Stomach (tissue), 9 donors: ENCODE measurements around the gene KRT86. TPM values are rescaled to one million over a fixed set of nuclear protein-coding genes. Genes with fewer than 3 reads are reported as not detected.

Experiments
- DNase-seq, 2 donors: peaks; one replicate each; pipeline versions ENCODE4 v3.0.0 to v3.0.0-alpha.2; 2013 to 2019
- H3K27ac ChIP-seq, 5 donors: fragments of 200-600 bp in 4 of 5; sonication (generic) in 4 of 5; one replicate each; pipeline ENCODE4 v1.5.1; 2013 to 2019; ENCODE audit warnings: mild to moderate bottlenecking in 1 of 5, moderate library complexity in 1 of 5
- H3K27me3 ChIP-seq, 3 donors: fragments of 200-600 bp; sonication (generic); one replicate each; pipeline ENCODE4 v1.5.1; 2017 to 2019; ENCODE audit warnings: mixed run types in 1 of 3
- H3K36me3 ChIP-seq, 4 donors: fragments of 200-600 bp; sonication (generic); 1 replicate in 3 of 4; 2 replicates in 1 of 4; pipeline ENCODE4 v1.5.1; 2016 to 2019
- H3K4me1 ChIP-seq, 4 donors: fragments of 200-600 bp; sonication (generic); one replicate each; pipeline ENCODE4 v1.5.1; 2016 to 2019
- H3K4me3 ChIP-seq, 4 donors: fragments of 200-600 bp; sonication (generic) in 3 of 4; one replicate each; pipeline ENCODE4 v1.5.1; 2016 to 2019; ENCODE audit warnings: mild to moderate bottlenecking in 1 of 4
- H3K9me3 ChIP-seq, 4 donors: fragments of 200-600 bp; sonication (generic); one replicate each; pipeline ENCODE4 v1.5.1; 2016 to 2019
- CTCF ChIP-seq, 7 experiments: fragments of 450-650 bp in 4 of 7; fragments of 200-600 bp in 3 of 7; sonication (generic) in 3 of 7; IDR thresholded peaks; one replicate each; pipeline ENCODE4 v1.5.1; 2016 to 2019; ENCODE audit warnings: antibody characterized with exemption in 7 of 7, control low read depth in 2 of 7, mild to moderate bottlenecking in 1 of 7
- EP300 ChIP-seq: sonication (generic); formaldehyde crosslinking; IDR thresholded peaks from one replicate; pipeline ENCODE4 v1.6.1; 2017; ENCODE audit warnings: antibody characterized with exemption
- POLR2A ChIP-seq, 4 donors: fragments of 450-650 bp; IDR thresholded peaks; one replicate each; pipeline ENCODE4 v1.6.1; 2016; ENCODE audit warnings: antibody characterized with exemption in 4 of 4, control low read depth in 2 of 4, mild to moderate bottlenecking in 1 of 4, moderate library complexity in 1 of 4
- POLR2AphosphoS5 ChIP-seq, 3 donors: sonication (generic); formaldehyde crosslinking; IDR thresholded peaks; one replicate each; pipeline ENCODE4 v1.6.1; 2016; ENCODE audit warnings: antibody characterized with exemption in 3 of 3
- whole genome bisulfite sequencing, 5 donors: extraction: QIAGEN DNeasy Blood & Tissue Kit in 3 of 5; methylation state at CpG; one replicate each; pipeline versions ENCODE4 v1.1.5 to v1.1.7; 2013 to 2018; 5-methylcytosine and 5-hydroxymethylcytosine counted together
- intact Hi-C: fragments of 100-400 bp; cut with DNase I; formaldehyde crosslinking; loops from one replicate; pipeline ENCODE4 v1.15.1; 2023; ENCODE audit warnings: low total_unique reads
- polyA plus RNA-seq, 3 donors: library from polyadenylated mRNA; stranded (reverse); fragments of 200-250 nt; gene quantifications; one replicate each; pipeline ENCODE4 v1.2.3, GENCODE V29; 2013
- total RNA-seq, 5 donors: library from RNA; depleted of rRNA; stranded (reverse); fragments of >200 nt; gene quantifications; one replicate each; pipeline versions ENCODE4 v1.1.0 to v1.2.3, GENCODE V29; 2014 to 2016
- donor health status: healthy with polysubstance abuse.
- donor health status: Bipolar disorder and iron deficiency.
- donor health status: healthy.

Gene KRT86
- total and polyA plus RNA-seq, 8 donors = not detected

DNA sequence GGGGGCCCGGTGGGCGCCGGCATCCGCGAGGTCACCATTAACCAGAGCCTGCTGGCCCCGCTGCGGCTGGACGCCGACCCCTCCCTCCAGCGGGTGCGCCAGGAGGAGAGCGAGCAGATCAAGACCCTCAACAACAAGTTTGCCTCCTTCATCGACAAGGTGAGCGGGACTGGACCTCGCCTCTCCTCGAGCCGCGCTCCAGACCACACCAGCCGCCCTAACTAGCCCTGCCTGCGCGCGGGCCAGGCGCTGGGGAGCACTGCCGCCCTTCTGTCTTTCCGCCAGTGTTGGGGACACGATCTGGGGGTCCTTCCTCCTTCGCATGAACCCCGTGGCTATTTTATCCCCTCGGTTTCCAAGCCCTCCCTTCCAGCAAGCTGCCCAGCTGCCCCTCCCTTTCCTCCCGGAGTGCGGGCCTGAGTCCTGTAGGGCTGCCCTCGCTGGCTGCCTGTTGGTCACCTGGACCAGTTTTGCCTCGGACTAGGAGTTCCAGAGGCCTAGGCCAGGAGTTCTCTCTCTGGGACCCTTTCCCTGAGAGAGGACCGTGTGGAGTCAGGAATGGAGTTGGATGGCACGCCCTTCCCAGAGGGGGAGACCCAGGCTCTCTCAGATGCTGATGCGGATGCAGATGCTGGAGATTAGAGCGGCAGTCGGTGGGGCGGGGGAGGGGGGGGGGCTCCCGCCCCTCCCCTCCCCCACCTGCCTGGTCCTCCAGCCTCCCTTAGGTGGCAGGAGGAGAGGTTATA, 40.8 kb upstream of the KRT86 start:
- H3K9me3 ChIP-seq = no peaks in the 10 kb centered on the region
- intact Hi-C loops = no loop called here
- 43 to 49% (median 47%) methylated on average over 17 to 40 of the region's 40 CpGs for WGBS, 5 donors
- H3K4me3 ChIP-seq = peak overlapping the region; percentile 19 to 37 (median 23)
- peaks cover 0 to 49% (median 20%) of the 10 kb centered on the region in 3 donors for H3K27me3 ChIP-seq
- peak overlapping the region in 2 of 5 donors; percentile 47 to 66 for H3K27ac ChIP-seq
- peaks cover 17 to 53% (median 42%) of the 10 kb centered on the region in 4 donors for H3K4me1 ChIP-seq
- no peaks in the 10 kb centered on the region for H3K36me3 ChIP-seq
- TF ChIP-seq POLR2AphosphoS5 (IDR thresholded peaks at IDR 0.05) = no peak
- TF ChIP-seq POLR2A (IDR thresholded peaks at IDR 0.05) = no peak
- TF ChIP-seq EP300 = no peak
- TF ChIP-seq CTCF (IDR thresholded peaks at IDR 0.05) = no peak
- DNase-seq = no peak

DNA sequence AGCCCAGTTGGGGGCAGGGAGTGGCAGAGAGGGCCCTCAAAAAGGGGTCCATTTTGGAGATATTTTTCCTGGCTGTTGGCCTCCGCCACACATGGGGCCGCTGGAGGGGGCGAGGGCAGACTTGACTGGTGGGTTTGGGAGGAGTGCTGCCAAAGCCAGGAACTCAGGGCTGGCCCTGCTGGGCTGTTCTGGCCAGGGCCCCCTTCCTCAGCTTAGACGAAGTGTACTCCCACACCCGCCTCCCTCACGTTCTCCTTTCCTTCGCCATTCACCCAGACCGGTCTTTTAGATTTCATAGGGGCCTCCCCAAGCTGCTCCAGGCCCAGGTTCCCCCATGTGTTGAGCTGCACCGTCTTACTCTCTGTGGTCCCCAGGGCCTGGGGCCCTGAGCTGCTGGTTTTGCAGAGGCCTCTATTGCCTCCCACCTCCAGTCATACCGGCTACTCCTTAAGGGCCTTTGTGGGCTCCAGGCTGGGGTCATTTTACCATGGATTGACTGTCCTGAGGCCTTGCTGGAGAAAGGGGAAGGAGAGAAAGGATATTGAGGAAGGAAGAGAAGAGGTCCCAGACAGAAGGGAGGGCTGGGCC, 40.1 kb upstream of the KRT86 start:
- Histone ChIP-seq H3K4me3 (peak overlapping the region in 3 of 4 donors; percentile 19 to 37 (median 27)), H3K27ac (peak overlapping the region in 2 of 5 donors; percentile 7 to 70), H3K4me1 (peaks cover 17 to 53% (median 44%) of the 10 kb centered on the region in 4 donors), H3K36me3 (no peaks in the 10 kb centered on the region), H3K27me3 (peaks cover 0 to 43% (median 20%) of the 10 kb centered on the region in 3 donors), H3K9me3 (no peaks in the 10 kb centered on the region)
- TF ChIP-seq EP300 = no peak
- no peak for TF ChIP-seq CTCF (IDR thresholded peaks at IDR 0.05)
- TF ChIP-seq POLR2AphosphoS5 (IDR thresholded peaks at IDR 0.05) = no peak
- TF ChIP-seq POLR2A (IDR thresholded peaks at IDR 0.05) = no peak
- intact Hi-C loops = no loop called here
- DNase-seq = no peak
- 83 to 94% (median 90%) methylated on average over 10 of the region's 10 CpGs for WGBS, 5 donors

- TF ChIP-seq EP300 (no peak), CTCF (IDR thresholded peaks at IDR 0.05) (no peak), POLR2AphosphoS5 (IDR thresholded peaks at IDR 0.05) (no peak), POLR2A (IDR thresholded peaks at IDR 0.05) (no peak)
- H3K4me3 ChIP-seq = peak overlapping the region in 1 of 4 donors; percentile 27
- H3K36me3 ChIP-seq = no peaks in the 10 kb centered on the region
- no peaks in the 10 kb centered on the region for H3K9me3 ChIP-seq
- 88 to 94% (median 91%) methylated on average over 15 of the region's 15 CpGs for WGBS, 5 donors
- H3K4me1 ChIP-seq = peaks cover 17 to 52% (median 46%) of the 10 kb centered on the region in 4 donors
- DNase-seq = no peak
- H3K27me3 ChIP-seq = peaks cover 0 to 39% (median 20%) of the 10 kb centered on the region in 3 donors
- intact Hi-C loops = no loop called here
- peak overlapping the region; percentile 11 to 71 (median 57) for H3K27ac ChIP-seq
Observed at GRCh38 chr12:52235001-52235764, 39.3 kb upstream of the KRT86 start.

GRCh38 chr12:52235822-52236361, 38.6 kb upstream of the KRT86 start:
- H3K27ac ChIP-seq = peak overlapping the region; percentile 11 to 71 (median 57)
- WGBS, 5 donors = 50 to 78% (median 63%) methylated on average over 4 of the region's 4 CpGs
- no peak for TF ChIP-seq CTCF (IDR thresholded peaks at IDR 0.05)
- TF ChIP-seq POLR2AphosphoS5 (IDR thresholded peaks at IDR 0.05) = peak in 2 of 3 donors; percentile 32 to 39

More at GRCh38 chr12:52235822-52236361, 38.6 kb upstream of the KRT86 start:
- DNase-seq = peak; percentile 77 to 89
- peaks cover 17 to 46% (median 39%) of the 10 kb centered on the region in 4 donors for H3K4me1 ChIP-seq
- H3K9me3 ChIP-seq = no peaks in the 10 kb centered on the region
- peaks cover 0 to 36% (median 20%) of the 10 kb centered on the region in 3 donors for H3K27me3 ChIP-seq
- no peak overlapping the region for H3K4me3 ChIP-seq
- intact Hi-C loops = no loop called here
- no peaks in the 10 kb centered on the region for H3K36me3 ChIP-seq
